ENCODE results near the gene HSPH1.
"Not testable (repeated sequence)": the region's sequence is repeated elsewhere in the genome, so short reads cannot be mapped to it uniquely, and the experiment has no call there.

HSPH1 gene

DNA sequence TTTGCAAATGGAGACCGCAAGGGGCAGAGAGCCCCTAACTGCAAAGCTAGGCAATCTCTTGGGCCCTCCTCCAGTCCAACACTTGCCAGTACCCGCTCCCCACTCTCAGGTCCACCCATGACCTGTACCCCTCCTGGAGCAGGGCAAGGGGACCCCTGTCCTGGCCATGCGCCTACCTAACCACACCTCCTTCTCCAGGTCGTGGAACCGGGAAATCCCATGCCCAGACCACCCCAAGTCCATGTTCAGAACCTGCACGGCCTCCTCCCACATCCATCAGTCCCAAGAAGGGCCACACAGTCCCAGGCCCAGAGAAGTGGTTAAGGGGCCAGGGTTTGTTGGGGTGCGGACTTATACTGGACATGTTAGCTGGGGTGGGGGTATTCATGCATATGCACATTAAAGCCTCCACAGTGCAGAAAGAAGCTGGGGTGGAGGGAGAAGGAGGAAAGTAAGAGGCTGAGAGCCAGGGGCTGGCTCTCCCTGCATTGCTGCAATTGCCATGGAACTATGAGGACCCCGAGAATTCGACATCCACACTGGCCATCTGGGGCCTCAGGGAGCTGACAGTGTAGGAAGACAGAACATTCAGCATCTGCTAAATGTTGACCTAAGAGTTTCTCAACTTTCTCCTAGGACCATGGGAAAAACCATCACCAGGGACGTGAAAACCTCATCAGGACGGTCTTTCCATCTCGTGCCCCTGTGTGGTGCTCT is 39.0 kb downstream of the HSPH1 start:
- no peak for DNase-seq

GRCh38 chr13:31122143-31122542 is 39.6 kb downstream of the HSPH1 start:
- no peak for DNase-seq

DNA sequence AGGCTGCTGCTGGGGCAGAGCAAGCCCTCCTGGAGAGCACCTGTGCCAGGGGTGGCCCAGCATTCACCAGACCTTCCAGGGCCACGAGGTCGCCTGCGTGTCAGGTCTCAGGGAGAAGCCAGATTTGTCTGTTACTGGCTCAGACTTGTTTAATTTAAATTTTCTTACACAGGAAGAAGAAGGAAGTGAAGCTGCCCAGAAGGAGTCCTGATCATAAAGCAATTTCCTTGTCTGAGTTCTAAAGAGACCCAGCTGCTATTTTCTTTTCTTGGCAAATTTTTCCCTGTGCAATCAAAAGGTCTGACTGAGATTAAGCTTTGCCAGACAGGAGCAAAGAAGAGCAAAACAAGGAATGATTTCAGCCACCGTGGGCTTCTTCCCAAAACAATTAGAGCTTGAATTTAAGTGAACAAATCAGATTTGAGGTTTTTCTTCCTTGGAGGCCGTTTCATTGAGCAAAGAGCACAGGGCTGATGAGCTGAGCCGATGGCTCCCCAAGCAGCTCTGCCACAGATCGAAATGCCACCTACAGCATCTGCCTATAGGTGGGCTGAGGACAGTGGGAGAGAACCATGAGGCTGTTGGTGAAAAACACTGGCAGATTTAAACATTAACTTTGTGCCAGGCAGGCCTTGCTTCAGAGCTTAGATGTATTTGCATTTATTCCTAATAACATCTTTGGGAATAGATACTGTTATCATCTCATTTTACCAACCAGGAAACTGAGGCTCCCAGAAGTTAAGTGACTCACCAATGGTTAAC is 40.1 kb downstream of the HSPH1 start:
- no peak for DNase-seq

GRCh38 chr13:31119966-31120700 is 41.6 kb downstream of the HSPH1 start:
- no peak for DNase-seq

- DNase-seq = no peak
These were observed 42.2 kb downstream of the HSPH1 start for GRCh38 chr13:31119526-31119925.

- no peak for DNase-seq
These were observed 45.5 kb downstream of the HSPH1 start for GRCh38 chr13:31116224-31116623.

DNA sequence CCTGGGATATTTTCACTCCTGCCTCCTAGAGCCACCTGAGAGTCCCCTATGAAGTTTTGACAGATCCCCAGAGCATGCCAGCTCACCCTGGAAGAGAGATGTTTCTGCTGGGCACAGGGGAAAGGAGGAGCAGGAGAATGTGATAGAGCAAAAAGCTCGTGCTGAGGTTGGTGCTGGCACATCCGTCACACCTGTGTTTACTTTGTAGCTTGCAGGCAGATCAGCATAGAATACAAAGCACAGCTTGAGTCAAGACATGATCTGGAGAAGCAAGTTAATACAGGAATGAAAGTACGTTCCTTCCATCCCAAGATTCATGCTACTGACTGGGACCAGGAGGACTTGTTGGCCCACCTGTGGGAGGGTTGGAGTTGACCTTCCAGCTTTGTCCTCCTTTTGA is 46.1 kb downstream of the HSPH1 start:
- DNase-seq = no peak

GRCh38 chr13:31114641-31115040 is 47.1 kb downstream of the HSPH1 start:
- DNase-seq = no peak

GRCh38 chr13:31111136-31111535 is 50.6 kb downstream of the HSPH1 start:
- no peak for DNase-seq

DNA sequence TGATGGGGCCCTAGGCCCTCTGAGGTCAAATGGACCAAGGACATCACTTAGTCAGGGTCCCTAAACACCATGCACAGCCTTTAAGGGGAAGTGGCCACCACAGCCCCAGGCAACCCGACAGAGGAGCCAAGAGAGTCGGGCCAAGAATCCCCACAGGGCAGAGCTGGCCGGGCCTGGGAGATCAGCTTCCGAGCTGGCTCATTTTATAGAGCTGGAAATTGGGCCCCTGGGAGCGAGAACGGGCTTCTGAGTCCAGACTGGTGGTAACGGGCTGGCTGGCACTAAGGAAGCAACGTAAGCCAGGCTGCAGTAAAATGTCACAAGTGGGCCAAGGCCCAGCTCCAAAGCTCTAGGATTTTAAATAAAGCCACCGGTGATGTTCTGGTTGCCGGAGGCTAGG is 51.1 kb downstream of the HSPH1 start:
- no peak for DNase-seq

- no peak for DNase-seq
These were observed 51.5 kb downstream of the HSPH1 start for GRCh38 chr13:31110169-31110568.

- DNase-seq = no peak
These were observed 54.6 kb downstream of the HSPH1 start for GRCh38 chr13:31107109-31107508.

DNA sequence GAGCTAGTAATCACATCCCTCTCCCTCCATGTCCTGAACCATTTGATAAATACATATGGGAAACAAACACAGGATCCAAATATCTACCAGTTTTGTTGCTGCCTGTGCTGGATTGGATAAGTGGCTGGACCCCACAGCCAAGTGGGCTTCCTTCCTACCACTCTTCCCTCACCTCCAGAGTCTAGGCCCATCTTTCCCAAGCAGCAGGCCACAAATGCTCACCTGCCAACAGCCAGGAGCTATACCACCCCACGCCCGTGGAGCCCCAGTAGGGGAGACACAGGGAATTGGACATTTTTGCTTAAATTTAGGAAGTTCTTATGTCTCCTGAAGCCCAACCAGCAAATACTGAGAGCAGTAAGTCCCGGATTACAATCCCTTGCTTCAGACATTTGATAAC is 55.8 kb downstream of the HSPH1 start:
- no peak for DNase-seq

GRCh38 chr13:31105020-31105795 is 56.5 kb downstream of the HSPH1 start:
- no peak for DNase-seq

DNA sequence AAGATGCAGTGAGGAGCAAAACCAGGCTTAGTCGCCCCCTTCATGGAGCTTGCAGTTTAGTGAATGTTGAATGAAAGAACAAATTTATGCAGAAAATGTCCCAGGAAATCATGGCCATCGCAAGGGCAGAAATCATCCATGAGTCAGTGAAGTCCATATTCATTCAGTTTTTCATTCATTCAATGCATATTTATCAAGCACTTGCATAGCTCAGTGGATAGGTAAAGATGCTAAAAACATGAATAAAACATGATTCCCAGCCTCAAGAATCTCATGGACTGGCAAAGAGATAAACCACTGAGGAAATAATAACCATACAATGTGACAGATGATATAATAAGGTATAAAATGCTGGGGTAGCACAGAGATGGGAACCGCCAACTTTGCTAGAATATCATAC is 58.8 kb downstream of the HSPH1 start:
- DNase-seq = no peak

DNA sequence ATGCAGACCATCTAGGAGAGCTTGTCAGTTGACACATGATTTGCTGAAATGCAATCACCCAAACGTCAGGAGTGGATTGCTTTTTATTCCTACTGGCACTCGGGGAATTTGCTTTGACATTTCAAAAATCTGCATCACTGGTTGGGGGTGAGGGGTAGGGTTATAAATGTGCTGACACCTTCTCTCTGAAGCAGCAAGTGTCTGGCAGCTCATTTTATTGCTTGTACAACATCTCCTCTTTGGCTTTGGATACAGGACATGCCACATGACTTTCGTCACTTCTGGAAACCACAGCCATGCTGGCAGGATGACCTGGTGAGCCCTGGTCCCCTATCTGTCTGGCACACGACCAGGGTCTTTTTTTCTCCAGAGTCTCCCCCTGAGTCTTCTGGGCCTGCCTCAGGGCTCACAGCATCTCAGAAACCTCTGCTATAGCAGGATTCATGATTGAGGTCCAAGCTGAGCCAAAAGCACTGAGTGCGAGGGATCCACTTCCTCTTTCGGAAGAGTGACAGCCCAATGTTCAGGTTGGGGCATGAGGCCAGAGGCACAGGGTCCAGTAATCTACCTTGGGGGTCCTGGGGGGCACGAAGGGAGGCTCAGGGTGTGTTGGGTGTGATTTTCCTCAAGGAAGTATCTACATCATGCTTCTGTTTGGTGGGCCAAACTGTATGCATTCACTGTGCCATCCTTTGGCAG is 60.1 kb downstream of the HSPH1 start:
- DNase-seq = no peak

DNA sequence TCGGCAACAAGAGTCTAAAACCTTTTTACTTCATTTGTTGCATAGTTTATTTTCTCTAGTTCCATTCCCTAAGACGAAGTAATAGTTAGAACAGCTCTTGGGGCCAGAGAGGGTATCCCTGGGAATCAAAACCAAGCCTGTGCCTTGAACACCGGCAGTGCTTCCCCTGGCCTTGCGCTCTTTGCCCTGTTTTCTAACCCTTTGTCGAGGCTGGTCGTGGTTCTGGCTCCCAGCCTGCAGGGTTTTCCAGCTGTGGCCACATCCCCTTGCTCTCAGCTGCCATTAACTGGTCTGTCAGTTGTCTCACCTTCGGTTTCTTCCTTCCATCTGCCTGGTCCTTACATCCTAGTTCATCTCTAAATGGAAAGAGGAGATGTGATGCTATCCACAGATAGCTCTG is 61.0 kb downstream of the HSPH1 start:
- no peak for DNase-seq

DNA sequence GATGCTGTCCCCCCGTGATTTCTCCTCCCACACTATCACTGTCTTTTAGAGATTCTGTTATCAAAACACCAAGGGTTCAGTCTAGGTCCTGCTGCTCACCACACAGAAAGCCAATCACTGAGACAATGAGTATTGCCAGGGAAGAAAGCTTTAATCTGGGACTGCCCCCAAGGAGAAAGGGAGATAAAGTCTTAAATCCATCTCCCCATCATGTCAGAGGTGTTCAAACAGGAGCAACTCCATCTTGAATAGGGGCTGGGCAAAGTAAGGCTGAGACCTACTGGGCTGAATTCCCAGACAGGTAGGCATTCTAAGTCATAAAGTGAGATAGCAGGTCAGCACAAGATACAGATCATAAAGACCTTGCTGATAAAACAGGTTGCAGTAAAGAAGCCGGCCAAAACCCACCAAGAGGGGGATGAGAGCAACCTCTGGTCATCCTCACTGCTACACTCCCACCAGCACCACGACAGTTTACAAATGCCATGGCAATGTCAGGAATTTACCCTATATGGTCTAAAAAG is 63.7 kb downstream of the HSPH1 start:
- not testable (repeated sequence) for DNase-seq

- no peak for DNase-seq
These were observed 64.9 kb downstream of the HSPH1 start for GRCh38 chr13:31096654-31097302.

- DNase-seq = no peak
These were observed 67.2 kb downstream of the HSPH1 start for GRCh38 chr13:31094331-31095015.

All from bone marrow (tissue), 2 donors.